ENCODE results near the gene APOA5.
"Not testable (repeated sequence)": the region's sequence is repeated elsewhere in the genome, so short reads cannot be mapped to it uniquely, and the experiment has no call there.

Gene APOA5

GRCh38 chr11:116776522-116776984 lies 15.1 kb downstream of the APOA5 start:
- no peak for DNase-seq (ENCODE audit: extremely low read depth in 1 of 2, low read depth in 1 of 2)

GRCh38 chr11:116775975-116776374 lies 15.7 kb downstream of the APOA5 start:
- DNase-seq (ENCODE audit: extremely low read depth in 1 of 2, low read depth in 1 of 2): no peak

- no peak for DNase-seq (ENCODE audit: extremely low read depth in 1 of 2, low read depth in 1 of 2)
Measured at GRCh38 chr11:116774661-116775060, 17.0 kb downstream of the APOA5 start.

GRCh38 chr11:116773203-116774097 lies 18.2 kb downstream of the APOA5 start:
- no peak for DNase-seq (ENCODE audit: extremely low read depth in 1 of 2, low read depth in 1 of 2)

- peak; percentile 85 to 92 for DNase-seq (ENCODE audit: extremely low read depth in 1 of 2, low read depth in 1 of 2)
Measured at GRCh38 chr11:116772443-116773202, 19.1 kb downstream of the APOA5 start, which contains the start of gene BUD13. TSS of gene BUD13 (minus strand) at chr11:116772987. CDS start at chr11:116772964, 23 bp downstream.

DNA sequence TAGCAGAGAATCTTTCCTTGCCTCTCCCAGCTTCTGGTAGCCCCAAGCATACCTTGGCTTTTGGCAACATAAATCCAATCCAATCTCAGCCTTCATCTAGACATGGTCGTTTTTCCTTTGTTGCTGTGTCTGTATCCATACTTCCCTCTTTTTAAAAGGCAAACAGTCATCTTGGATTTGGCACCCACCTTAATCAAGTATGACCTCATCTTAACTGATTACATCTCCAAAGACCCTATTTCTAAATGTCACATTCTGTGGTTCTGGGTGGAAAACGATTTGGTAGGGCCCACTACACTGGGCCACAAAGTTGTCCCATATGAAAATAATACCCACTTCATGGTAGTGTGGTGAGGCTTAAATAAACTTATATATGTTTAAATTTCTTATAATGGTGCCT lies 19.7 kb downstream of the APOA5 start:
- no peak for DNase-seq (ENCODE audit: extremely low read depth in 1 of 2, low read depth in 1 of 2)

- no peak for DNase-seq (ENCODE audit: extremely low read depth in 1 of 2, low read depth in 1 of 2)
Measured at GRCh38 chr11:116762132-116762531, 29.5 kb downstream of the APOA5 start.

DNA sequence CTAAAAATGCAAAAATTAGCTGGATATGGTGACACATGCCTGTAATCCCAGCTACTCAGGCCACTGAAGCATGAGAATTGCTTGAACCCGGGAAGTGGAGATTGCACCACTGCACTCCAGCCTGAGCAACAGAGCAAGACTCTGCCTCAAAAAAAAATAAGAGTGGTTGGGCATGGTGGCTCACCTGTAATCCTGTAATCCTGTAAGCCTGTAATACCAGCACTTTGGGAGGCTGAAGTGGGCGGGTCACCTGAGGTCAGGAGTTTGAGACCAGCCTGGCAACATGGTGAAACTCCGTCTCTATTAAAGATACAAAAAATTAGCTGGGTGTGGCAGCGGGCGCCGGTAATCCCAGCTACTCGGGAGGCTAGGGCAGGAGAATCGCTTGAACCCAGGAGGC lies 35.6 kb downstream of the APOA5 start:
- not testable (repeated sequence) for DNase-seq (ENCODE audit: extremely low read depth in 1 of 2, low read depth in 1 of 2)

GRCh38 chr11:116750070-116750718 lies 41.5 kb downstream of the APOA5 start:
- no peak for DNase-seq (ENCODE audit: extremely low read depth in 1 of 2, low read depth in 1 of 2)

DNA sequence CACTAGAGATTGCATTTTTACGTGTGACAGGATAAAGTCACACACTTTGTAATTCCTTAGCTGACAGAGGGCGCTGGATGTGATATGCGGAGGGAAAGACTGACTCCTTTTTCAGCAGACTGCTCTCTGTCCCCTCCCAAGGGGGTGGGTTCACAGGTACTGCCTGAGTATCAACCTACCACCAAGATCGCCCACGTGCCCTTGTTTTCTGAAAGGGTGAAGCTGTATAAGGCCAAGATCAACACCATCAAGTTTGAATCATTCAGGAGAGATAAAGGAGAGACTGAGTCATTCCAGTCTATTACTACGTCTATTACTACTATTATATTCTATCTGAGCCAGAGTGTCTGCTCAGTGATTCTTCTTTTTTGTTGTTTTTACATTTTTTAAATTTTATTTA lies 49.6 kb downstream of the APOA5 start:
- no peak for DNase-seq (ENCODE audit: extremely low read depth in 1 of 2, low read depth in 1 of 2)

DNA sequence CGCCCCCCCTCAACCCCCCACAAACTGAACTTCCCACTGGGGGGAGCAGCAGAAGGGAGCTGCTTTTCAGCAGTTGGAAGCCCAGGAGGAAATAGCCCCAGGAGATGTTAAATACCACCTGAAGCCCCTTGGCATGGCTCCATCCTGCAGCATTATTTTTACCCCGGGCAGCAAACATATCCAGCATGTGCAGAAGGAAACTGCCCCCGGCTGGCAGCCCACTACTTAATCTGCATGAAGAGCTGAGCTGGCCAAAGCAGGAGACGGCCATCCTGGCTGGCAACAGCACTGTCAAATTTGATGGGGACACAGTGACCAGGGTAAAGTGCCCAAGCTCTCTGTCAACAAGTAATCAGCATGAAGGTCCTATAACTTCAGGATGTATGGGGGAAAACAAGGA lies 50.9 kb downstream of the APOA5 start:
- no peak for DNase-seq (ENCODE audit: extremely low read depth in 1 of 2, low read depth in 1 of 2)
